GM12865 (cell line): ENCODE results near the gene ABCC4.

ENCODE experiments used
- DNase-seq: peaks from one replicate; pipeline ENCODE4 v3.0.0; 2010; ENCODE audit warnings: low read depth
- H3K4me3 ChIP-seq: 2 replicates; pipeline ENCODE4 v1.5.1; 2011; ENCODE audit warnings: mild to moderate bottlenecking, low read depth, low read length, control low read depth
- CTCF ChIP-seq: IDR thresholded peaks from 2 replicates; pipeline ENCODE4 v1.5.1; 2011; ENCODE audit warnings: low read length, control low read depth, low read depth, inconsistent platforms; ENCODE audit not compliant: insufficient read depth; ENCODE audit errors: missing control alignments

Gene ABCC4

GRCh38 chr13:95059306-95059705 is 241.9 kb downstream of the ABCC4 start:
- no peak overlapping the region for H3K4me3 ChIP-seq
- no peak for DNase-seq
- TF ChIP-seq CTCF: no peak

GRCh38 chr13:95058680-95059079 is 242.6 kb downstream of the ABCC4 start:
- no peak overlapping the region for H3K4me3 ChIP-seq
- no peak for TF ChIP-seq CTCF
- no peak for DNase-seq

- TF ChIP-seq CTCF: no peak
- no peak overlapping the region for H3K4me3 ChIP-seq
- DNase-seq: no peak
Observed at GRCh38 chr13:95056266-95056665, 245.0 kb downstream of the ABCC4 start.

- no peak overlapping the region for H3K4me3 ChIP-seq
- TF ChIP-seq CTCF: no peak
- DNase-seq: peak; percentile 28
Observed at GRCh38 chr13:95050800-95051615, 250.2 kb downstream of the ABCC4 start.

GRCh38 chr13:95049772-95050171 is 251.5 kb downstream of the ABCC4 start:
- no peak overlapping the region for H3K4me3 ChIP-seq
- no peak for DNase-seq
- TF ChIP-seq CTCF: no peak

GRCh38 chr13:95044452-95045205 is 256.6 kb downstream of the ABCC4 start:
- no peak overlapping the region for H3K4me3 ChIP-seq
- no peak for TF ChIP-seq CTCF
- no peak for DNase-seq
